Stimulated activated CD4-positive, alpha-beta T cell treated with anti-CD3 and anti-CD28 coated beads, Interleukin-1b, Interleukin-23, amount 100 ng/mL, for 1 hour (primary cell): ENCODE data around the gene S1PR3.

Experiments used
- DNase-seq, 2 donors: peaks; one replicate each; pipeline ENCODE4 v3.0.0-alpha.2; 2020; ENCODE audit warnings: low read depth in 2 of 2

Gene S1PR3

GRCh38 chr9:89009546-89009840, 18.2 kb downstream of the S1PR3 start:
- DNase-seq: no peak

- DNase-seq: no peak
These were observed 18.8 kb downstream of the S1PR3 start for GRCh38 chr9:89010056-89010455.

GRCh38 chr9:89010526-89011111, 19.4 kb downstream of the S1PR3 start:
- no peak for DNase-seq

- DNase-seq: no peak
These were observed 20.4 kb downstream of the S1PR3 start for GRCh38 chr9:89011683-89012082.

- DNase-seq: no peak
These were observed 21.2 kb downstream of the S1PR3 start for GRCh38 chr9:89012294-89013042.

GRCh38 chr9:89013660-89014059, 22.4 kb downstream of the S1PR3 start:
- DNase-seq: no peak

GRCh38 chr9:89014153-89014552, 22.9 kb downstream of the S1PR3 start:
- DNase-seq: no peak

GRCh38 chr9:89015336-89015735, 24.1 kb downstream of the S1PR3 start:
- DNase-seq: no peak

GRCh38 chr9:89020754-89021153, 29.5 kb downstream of the S1PR3 start:
- no peak for DNase-seq

GRCh38 chr9:89021154-89021803, 30.0 kb downstream of the S1PR3 start:
- DNase-seq: no peak

- DNase-seq: no peak
These were observed 30.9 kb downstream of the S1PR3 start for GRCh38 chr9:89022001-89022759.

- DNase-seq: no peak
These were observed 31.6 kb downstream of the S1PR3 start for GRCh38 chr9:89022902-89023301.

GRCh38 chr9:89023740-89024139, 32.5 kb downstream of the S1PR3 start:
- no peak for DNase-seq

- no peak for DNase-seq
These were observed 33.5 kb downstream of the S1PR3 start for GRCh38 chr9:89024727-89025126.

- no peak for DNase-seq
These were observed 34.3 kb downstream of the S1PR3 start for GRCh38 chr9:89025553-89025952.

- DNase-seq: no peak
These were observed 35.6 kb downstream of the S1PR3 start for GRCh38 chr9:89026876-89027275.

GRCh38 chr9:89029788-89030187, 38.5 kb downstream of the S1PR3 start:
- DNase-seq: no peak

- DNase-seq: no peak
These were observed 40.9 kb downstream of the S1PR3 start for GRCh38 chr9:89032173-89032572.

GRCh38 chr9:89032661-89033060, 41.4 kb downstream of the S1PR3 start:
- no peak for DNase-seq

GRCh38 chr9:89036383-89036782, 45.1 kb downstream of the S1PR3 start:
- no peak for DNase-seq

- DNase-seq: no peak
These were observed 45.6 kb downstream of the S1PR3 start for GRCh38 chr9:89036891-89037290.

GRCh38 chr9:89037346-89037745, 46.1 kb downstream of the S1PR3 start:
- no peak for DNase-seq

- no peak for DNase-seq
These were observed 46.6 kb downstream of the S1PR3 start for GRCh38 chr9:89037891-89038290.
